LNCaP clone FGC (cell line): ENCODE results near the gene BRIX1.
"Not testable (repeated sequence)": the region's sequence is repeated elsewhere in the genome, so short reads cannot be mapped to it uniquely, and the experiment has no call there.

ENCODE experiments used
- DNase-seq: peaks from one replicate; pipeline ENCODE4 v3.0.0-alpha.2; 2011; ENCODE audit warnings: low read depth
- H3K4me3 ChIP-seq: 2 replicates; pipeline ENCODE4 v1.5.1; 2011; ENCODE audit warnings: mild to moderate bottlenecking, low read depth, low read length, control low read depth
- TF ChIP-seq, protein P1 (sequence below): IDR thresholded peaks from 2 replicates; pipeline ENCODE4 v1.5.1; 2012; ENCODE audit warnings: mild to moderate bottlenecking; ENCODE audit not compliant: control insufficient read depth, insufficient read depth; ENCODE audit errors: extremely low read depth

BRIX1 gene

GRCh38 chr5:34905564-34905963, 9.9 kb upstream of the BRIX1 start:
- TF ChIP-seq, protein P1, sequence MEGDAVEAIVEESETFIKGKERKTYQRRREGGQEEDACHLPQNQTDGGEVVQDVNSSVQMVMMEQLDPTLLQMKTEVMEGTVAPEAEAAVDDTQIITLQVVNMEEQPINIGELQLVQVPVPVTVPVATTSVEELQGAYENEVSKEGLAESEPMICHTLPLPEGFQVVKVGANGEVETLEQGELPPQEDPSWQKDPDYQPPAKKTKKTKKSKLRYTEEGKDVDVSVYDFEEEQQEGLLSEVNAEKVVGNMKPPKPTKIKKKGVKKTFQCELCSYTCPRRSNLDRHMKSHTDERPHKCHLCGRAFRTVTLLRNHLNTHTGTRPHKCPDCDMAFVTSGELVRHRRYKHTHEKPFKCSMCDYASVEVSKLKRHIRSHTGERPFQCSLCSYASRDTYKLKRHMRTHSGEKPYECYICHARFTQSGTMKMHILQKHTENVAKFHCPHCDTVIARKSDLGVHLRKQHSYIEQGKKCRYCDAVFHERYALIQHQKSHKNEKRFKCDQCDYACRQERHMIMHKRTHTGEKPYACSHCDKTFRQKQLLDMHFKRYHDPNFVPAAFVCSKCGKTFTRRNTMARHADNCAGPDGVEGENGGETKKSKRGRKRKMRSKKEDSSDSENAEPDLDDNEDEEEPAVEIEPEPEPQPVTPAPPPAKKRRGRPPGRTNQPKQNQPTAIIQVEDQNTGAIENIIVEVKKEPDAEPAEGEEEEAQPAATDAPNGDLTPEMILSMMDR: peak; percentile 50
- DNase-seq: no peak
- H3K4me3 ChIP-seq: no peak overlapping the region

DNA sequence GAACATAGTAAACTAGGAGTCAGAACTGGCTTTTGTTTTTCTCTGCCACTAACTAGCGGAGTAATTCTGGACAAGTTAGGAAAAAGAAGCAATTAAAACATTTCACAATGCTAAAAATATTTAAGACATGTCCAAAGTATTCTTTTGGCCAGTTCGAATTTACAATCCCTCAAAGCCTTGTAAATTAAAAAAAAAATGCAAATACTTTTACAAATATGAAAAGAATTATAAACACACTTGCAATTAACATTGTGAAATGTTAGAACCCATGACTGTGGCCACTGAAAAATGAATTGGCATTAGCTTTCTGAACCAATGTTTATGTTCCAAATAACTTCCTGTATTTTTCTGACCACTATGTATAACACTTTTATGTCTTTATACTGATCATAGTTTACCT, 2.4 kb upstream of the BRIX1 start:
- H3K4me3 ChIP-seq: no peak overlapping the region
- DNase-seq: no peak
- TF ChIP-seq, protein P1: no peak

DNA sequence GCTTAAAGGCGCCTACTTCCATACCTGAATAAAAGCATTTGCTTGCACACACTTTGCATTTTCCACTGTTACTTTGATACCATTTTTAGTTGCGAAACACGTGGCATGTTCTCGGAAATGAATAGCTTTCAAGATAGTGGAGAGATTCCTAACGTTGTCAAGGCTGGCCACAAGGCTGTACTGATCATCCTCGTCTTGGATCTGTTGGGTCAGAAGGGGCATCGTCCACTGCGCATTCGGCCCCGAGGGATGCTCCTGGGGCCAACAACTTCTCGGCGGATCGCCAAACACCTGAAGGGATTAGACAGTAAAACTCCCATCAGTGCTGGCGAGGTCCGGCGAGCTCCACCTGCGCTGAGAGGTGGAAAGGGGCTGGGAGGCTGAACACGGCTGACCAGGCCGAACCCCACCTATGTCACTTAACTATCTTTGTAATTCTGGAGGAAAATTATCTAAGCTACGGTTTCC, 806 bp upstream of the BRIX1 start:
- H3K4me3 ChIP-seq: peak overlapping the region; percentile 96
- DNase-seq: no peak
- TF ChIP-seq, protein P1: no peak

GRCh38 chr5:34915856-34916192, 313 bp downstream of the BRIX1 start:
- H3K4me3 ChIP-seq: peak overlapping the region; percentile 96
- DNase-seq: no peak
- TF ChIP-seq, protein P1: no peak

- no peak for DNase-seq
- TF ChIP-seq, protein P1: no peak
- peak overlapping the region; percentile 96 for H3K4me3 ChIP-seq
These were observed 1.0 kb downstream of the BRIX1 start for GRCh38 chr5:34916518-34916917.

DNA sequence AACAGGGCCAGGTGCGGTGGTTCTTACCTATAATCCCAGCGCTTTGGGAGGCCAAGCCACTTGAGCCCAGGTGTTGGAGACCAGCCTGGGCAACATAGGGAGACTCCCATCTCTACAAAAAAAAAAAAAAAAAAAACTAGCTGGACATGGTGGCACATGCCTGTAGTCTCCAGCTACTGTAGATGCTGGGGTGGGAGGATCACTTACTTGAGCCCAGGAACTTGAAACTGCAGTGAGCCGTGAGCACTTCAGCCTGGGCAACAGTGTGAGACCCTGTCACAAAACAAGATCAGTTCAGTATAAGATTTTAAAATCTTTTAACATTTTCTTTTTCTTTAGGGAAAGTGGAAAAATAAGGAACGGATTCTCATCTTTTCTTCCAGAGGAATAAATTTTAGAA, 2.5 kb downstream of the BRIX1 start:
- TF ChIP-seq, protein P1: no peak
- no peak for DNase-seq
- H3K4me3 ChIP-seq: no peak overlapping the region

- DNase-seq: no peak
- no peak overlapping the region for H3K4me3 ChIP-seq
These were observed 3.6 kb downstream of the BRIX1 start for GRCh38 chr5:34919077-34919476.

DNA sequence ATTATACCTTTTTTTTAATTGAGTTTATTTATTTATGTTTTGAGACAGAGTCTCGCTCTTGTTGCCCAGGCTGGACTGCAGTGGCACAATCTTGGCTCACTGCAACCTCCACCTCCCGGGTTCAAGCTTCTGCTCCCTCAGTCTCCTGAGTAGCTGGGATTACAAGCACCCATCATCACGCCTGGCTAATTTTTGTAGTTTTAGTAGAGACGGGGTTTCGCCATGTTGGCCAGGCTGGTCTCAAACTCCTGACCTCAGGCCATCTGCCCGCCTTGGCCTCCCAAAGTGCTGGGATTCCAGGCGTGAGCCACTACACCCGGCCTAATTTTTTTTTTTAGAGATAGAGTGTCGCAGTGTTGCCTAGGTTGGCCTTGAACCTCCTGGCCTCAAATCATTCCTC, 7.7 kb downstream of the BRIX1 start:
- not testable (repeated sequence) for H3K4me3 ChIP-seq, DNase-seq

More at GRCh38 chr5:34919077-34919476, 3.6 kb downstream of the BRIX1 start:
- TF ChIP-seq, protein P1: no peak
